ENCODE data around the gene TUBGCP4.
"Not testable (repeated sequence)": the region's sequence is repeated elsewhere in the genome, so short reads cannot be mapped to it uniquely, and the experiment has no call there.

The TUBGCP4 gene

GRCh38 chr15:43370975-43371974 lies at the start of gene TUBGCP4, which contains the start of gene ZSCAN29:
TUBGCP4 (plus strand) TSS chr15:43371101; CDS start chr15:43371355, 254 bp downstream.
ZSCAN29 (minus strand) TSS chr15:43371043; CDS start chr15:43369913, 1,130 bp downstream.
- peak; percentile 92 for DNase-seq (ENCODE audit: low spot score)

GRCh38 chr15:43325039-43325684 lies 45.7 kb upstream of the TUBGCP4 start:
- no peak for DNase-seq (ENCODE audit: low spot score)

GRCh38 chr15:43329217-43329959 lies 41.5 kb upstream of the TUBGCP4 start:
- no peak for DNase-seq (ENCODE audit: low spot score)

- DNase-seq (ENCODE audit: low spot score): peak; percentile 90
Measured at GRCh38 chr15:43329960-43330779, 40.7 kb upstream of the TUBGCP4 start, which contains the start of gene LCMT2. LCMT2 (minus strand) TSS chr15:43330573; CDS start chr15:43330489, 84 bp downstream.

- no peak for DNase-seq (ENCODE audit: low spot score)
Measured at GRCh38 chr15:43330780-43331087, 40.2 kb upstream of the TUBGCP4 start.

- no peak for DNase-seq (ENCODE audit: low spot score)
Measured at GRCh38 chr15:43346305-43346704, 24.6 kb upstream of the TUBGCP4 start.

GRCh38 chr15:43347114-43347513 lies 23.8 kb upstream of the TUBGCP4 start:
- DNase-seq (ENCODE audit: low spot score): no peak

- DNase-seq (ENCODE audit: low spot score): no peak
Measured at GRCh38 chr15:43352693-43353382, 18.1 kb upstream of the TUBGCP4 start.

GRCh38 chr15:43360821-43361220 lies 10.1 kb upstream of the TUBGCP4 start:
- no peak for DNase-seq (ENCODE audit: low spot score)

- DNase-seq (ENCODE audit: low spot score): no peak
Measured at GRCh38 chr15:43361313-43361903, 9.5 kb upstream of the TUBGCP4 start.

- DNase-seq (ENCODE audit: low spot score): no peak
Measured at GRCh38 chr15:43370310-43370974, 459 bp upstream of the TUBGCP4 start.

- peak; percentile 77 for DNase-seq (ENCODE audit: low spot score)
Measured at GRCh38 chr15:43376017-43376705, 5.3 kb downstream of the TUBGCP4 start.

GRCh38 chr15:43378601-43379000 lies 7.7 kb downstream of the TUBGCP4 start:
- DNase-seq (ENCODE audit: low spot score): no peak

- DNase-seq (ENCODE audit: low spot score): no peak
Measured at GRCh38 chr15:43382310-43382709, 11.4 kb downstream of the TUBGCP4 start.

- no peak for DNase-seq (ENCODE audit: low spot score)
Measured at GRCh38 chr15:43383070-43383469, 12.2 kb downstream of the TUBGCP4 start.

GRCh38 chr15:43390723-43391122 lies 19.8 kb downstream of the TUBGCP4 start:
- DNase-seq (ENCODE audit: low spot score): no peak

GRCh38 chr15:43393592-43393991 lies 22.7 kb downstream of the TUBGCP4 start:
- not testable (repeated sequence) for DNase-seq (ENCODE audit: low spot score)

GRCh38 chr15:43402255-43402654 lies 31.4 kb downstream of the TUBGCP4 start:
- no peak for DNase-seq (ENCODE audit: low spot score)

GRCh38 chr15:43403616-43404015 lies 32.7 kb downstream of the TUBGCP4 start:
- DNase-seq (ENCODE audit: low spot score): no peak

Measured in germinal center (tissue), 1 donor.